TTC549 (cell line): ENCODE results near the gene VSIG1.

ENCODE experiments used
- FAIRE-seq: peaks from 2 replicates; lab custom pipeline; 2012; peaks lifted over from hg19 to GRCh38; lab: Jason Lieb, UNC

VSIG1 gene

DNA sequence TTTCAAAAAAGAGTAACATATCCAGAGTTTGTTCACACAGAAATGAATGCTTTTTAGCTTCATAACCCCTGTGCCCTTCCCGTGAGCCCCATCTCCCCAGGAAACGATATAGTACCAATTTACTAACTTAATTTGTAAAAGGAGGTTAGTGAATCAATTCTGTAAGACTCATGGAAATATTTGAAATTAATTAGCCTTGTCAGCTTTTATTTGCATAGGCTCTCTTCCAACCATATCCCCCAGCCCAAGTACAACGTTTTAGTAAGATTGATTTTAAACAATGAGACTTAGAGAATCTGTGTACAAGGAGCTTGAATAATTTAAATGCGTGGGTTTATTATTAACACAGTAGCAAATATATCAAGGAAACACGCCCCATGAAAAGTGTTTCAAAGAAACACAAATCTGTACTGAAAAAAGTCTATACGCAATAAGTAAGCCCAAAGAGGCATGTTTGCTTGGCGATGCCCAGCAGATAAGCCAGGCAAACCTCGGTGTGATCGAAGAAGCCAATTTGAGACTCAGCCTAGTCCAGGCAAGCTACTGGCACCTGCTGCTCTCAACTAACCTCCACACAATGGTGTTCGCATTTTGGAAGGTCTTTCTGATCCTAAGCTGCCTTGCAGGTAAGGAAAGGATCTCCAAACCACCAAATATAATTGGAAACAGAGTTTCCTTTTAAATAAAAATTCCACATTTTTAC is at the start of gene VSIG1:
Gene VSIG1, plus strand, starts transcription at position 512 of the 703 bp plus-strand sequence. Its CDS starts 66 bp downstream, at position 578.
- no peak for FAIRE-seq

DNA sequence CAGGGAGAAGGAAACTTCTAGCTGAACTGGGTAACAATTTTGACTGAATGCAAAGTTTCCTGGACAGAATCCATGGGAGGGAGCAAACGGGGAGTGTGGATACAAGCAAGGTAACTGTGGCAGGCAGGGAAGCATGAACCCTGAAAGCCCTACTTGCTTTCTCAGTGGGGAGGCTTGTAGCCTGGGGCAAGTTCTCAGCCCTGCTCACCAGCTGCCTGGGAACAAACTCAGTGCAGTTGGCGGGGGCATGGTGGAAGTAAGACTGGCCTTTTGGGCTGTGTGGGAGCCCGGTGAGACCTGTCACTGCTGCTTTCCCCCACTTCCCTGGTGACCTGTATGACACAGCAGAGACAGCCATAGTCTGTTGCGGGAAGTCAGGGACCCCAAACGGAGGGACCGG is 48.7 kb upstream of the VSIG1 start:
- FAIRE-seq, result no peak

DNA sequence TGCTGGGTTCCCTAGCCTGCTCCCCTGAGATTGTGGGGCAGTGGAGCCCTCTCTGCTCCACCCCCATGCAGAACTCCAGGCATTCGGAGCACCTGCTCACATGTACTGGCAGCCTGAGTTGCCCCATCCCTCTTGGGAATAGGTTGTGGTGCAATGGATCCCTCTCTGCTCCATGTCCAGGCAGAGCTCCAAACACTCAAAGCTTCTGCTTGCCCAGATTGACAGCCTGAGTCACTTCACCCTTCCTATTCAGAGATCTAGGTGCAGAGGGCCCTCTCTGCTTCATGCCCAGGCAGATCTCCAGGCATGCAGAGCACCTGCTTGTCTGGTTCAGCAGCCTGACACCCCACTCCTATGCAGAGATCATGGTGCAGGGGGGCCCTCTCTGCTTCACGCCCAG is 44.1 kb upstream of the VSIG1 start:
- no peak for FAIRE-seq

DNA sequence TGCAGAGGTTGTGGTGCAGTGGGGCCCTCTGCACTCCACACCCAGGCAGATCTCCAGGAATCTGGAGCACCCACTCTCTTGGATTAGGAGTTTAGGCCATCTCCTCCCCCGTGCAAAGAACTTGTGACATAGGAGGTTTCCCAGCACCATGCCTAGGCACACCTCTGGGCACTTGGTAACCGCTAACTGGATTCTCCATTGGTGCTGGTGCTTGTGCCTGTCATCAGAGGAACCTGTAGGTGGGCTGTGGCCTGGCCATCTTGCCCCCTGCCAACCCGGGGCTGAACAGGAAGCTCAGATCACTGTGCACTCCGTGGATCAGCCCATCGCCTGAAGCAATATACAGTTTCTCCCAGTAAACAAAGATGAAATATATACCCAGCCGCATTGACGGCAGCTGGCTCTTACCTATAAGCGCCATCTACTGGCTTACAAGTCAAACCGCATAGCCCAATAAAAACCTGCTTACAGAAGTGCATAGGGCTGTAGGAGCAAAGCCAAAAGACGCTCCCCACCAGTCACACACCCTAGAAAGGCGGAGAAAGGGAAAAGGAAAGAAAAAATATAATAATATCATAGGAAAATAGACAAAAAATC is 43.5 kb upstream of the VSIG1 start:
- no peak for FAIRE-seq

DNA sequence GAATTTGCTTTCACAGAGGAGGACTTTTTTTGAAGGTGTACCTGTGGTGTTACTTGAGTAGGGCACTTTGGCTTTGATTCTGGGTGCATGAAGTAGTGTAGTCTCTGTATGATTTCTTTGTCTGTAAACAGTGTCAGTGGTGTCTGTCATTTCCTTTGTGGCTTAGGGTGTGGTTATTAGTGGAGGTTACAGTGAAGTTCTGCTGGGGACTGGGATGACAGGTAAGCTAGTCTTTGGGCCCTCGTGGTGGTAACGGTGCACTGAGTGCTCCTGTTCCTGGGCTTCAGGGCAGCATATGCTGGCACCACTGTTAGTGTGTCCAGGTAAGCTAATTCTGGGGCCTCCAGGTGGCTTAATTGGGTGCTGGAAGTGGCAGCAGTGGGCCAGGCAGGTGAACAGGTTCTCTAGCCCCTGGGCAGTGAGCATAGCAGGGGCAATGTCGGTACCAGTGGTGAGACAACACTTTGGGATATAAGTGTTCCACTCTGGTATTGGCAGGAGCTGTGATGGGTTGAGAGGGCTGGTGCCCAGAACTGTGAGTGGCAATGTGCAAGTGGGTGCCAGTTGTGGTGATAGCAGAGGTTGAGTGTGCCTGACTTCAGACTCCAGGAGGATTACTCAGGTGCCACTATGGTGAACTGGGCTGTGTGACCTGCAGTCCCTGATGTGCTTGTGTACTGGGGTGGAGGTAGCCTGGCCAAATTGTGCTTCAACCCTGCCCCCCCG is 26.0 kb upstream of the VSIG1 start:
- FAIRE-seq, result no peak

DNA sequence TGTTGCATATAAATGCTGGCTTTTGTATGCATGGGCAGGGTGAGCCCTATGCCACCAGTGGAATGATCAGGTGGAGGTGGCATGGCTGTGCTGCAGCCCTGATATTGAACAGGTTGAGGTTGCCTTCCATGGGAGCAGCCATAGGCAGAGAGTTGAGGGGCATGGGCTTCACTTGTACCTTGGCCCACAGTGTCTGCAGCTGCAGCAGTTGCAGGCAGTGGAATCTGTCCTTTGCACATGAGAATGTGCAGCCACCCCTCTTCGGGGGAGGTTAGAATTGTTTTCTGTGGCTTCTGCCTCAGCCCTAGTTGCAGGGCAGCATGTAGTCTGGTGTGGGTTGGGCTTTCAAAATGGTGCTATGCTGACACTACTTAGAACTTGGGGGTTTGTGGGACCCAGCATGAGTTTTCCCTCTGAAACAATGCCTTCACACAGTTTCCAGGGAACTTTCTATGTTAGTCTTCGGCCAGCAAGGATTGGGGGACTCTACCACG is 25.4 kb upstream of the VSIG1 start:
- FAIRE-seq, result no peak

DNA sequence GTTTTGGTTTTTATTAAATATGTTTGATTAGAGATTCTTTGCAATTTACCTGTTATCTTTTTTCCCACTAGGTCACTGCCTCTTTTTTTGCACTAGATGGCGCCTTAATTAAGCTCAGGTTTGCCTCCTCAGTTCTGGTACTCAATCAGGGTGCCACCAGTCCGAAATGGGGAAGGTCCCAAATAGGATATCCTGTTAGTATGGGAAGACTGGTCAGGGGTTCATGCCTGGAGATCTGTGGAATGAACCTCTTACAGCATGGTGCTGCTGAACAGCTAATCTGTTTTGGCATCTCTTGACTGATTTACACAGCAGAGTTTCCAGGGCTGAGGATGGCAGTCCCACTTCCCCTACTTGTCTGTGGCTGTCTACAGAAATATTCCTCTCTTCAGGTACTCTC is 24.2 kb upstream of the VSIG1 start:
- no peak for FAIRE-seq

DNA sequence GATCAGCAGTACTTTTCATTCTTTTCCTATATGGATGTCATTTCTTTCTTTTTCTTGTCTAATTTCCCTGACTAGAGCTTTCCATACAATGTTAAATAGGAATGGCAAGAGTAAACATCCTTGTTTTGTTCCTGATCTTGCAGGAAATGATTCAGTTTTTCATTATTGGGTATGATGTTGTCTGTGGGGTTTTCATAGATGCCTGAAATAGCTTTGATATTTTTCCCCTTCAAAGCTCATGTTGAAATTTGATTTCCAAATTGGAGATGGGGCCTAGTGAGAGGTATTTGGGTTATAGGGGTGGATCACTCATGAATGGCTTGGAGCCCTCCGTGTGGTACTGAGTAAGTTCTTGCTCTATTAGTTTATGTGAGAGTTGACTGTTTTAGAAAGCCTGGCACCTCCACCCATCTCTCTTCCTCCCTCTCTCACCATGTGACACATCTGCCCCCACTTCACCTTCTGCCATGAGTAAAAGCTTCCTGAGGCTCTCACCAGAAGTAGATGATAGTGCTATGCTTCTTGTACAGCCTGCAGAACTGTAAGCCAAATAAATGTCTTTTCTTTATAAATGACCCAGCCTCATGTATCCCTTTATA is 22.3 kb upstream of the VSIG1 start:
- FAIRE-seq, result no peak

DNA sequence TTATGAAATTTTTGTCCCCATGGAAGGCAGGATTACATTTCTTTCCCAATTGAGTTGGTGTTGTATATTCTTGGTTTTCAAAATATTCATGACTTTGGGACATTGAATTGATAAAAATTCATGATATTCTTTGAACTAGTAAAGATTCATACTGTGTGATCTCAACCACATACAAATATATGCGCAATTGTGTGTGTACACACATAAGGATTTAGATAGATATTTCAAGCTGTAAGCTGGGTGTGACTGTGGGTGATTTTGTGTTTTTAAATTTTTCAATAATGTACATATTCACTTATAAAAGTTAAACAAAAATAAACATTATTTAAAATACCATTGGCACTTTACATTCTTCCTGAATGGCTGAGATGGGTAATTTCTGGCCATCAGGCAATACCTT is 19.5 kb upstream of the VSIG1 start:
- no peak for FAIRE-seq

DNA sequence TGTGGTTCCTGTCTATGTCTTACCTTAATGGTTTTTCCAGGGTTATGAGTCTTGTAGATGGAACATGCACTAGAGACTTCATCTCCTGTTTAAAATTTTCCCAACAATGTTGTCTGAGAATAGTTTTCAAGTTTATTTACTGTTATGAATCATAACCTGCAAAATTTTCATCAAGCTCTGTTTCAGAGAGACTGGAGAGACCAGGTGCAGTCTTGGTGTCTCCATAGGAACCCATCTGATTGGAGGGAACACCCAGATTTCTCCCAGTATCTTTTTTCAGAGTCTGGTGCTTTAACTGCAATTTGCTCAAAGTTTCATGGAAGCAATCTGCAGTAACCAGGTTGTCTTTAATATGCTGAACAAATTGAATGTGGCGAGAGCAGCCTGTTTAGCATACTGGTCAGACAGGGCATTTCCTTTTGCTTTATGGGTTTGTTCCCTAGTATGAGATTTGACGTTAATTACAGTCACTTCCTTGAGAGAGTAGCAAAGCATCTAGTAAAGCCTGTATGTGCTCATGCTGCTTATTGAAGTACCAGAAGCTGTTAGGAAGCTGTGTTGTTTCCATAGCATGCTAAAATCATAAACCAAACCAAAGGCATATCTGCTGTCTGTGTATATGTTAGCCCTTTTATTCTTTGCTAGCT is 18.8 kb upstream of the VSIG1 start:
- no peak for FAIRE-seq

DNA sequence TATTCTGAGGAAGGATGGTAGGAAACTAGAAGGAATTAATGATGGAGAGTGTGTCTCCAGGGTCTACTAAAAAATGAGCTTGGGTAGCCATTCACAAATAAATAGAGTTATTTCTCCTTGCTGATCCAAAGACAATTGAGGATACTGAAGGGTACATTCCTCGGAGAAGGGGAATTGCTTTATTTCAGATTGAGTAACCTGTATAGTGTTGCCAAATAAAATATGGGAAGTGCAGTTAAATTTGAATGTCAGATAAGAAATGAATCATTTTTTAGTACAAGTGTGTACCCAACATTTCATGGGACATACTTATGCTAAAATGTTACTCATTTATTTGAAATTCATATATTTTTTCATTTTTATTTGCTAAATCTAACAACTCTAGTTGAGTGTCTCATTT is 16.0 kb upstream of the VSIG1 start:
- no peak for FAIRE-seq

DNA sequence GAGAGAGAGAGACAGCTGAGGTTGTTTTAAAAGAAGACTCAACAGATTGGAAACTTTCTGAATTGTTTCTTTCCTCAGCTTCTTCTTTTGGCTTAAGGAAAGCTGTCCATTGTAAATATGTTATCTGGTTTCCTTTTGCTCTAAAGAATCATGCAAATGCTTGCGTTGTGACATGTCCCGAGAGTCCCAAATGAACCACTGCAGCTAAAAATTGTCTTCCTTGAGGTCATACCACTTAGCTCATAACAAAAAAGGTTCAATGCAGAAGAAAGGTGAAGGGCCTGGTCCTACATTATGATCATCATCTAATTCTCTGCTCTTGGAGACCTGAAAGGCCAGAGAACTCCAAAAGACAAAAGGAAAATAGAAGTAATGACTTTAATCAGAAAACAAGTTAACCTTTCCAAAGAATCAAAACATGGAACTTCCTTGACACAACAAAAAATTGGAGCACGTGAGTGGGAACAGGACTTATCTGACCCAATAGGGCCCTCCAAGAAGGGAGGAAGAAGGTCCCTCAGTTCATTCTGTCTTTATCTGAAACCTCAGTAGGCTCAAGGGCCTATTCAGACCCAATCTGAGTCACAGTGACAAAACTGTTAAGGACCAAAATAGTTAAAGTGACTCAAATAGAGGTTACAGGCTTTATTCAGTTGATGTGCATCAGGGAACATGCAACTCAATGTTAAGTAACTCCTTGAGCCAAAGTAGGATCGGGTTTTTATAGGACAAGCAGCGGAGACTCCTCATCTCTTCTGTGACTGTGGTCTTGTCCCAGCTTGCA is 14.7 kb upstream of the VSIG1 start:
- FAIRE-seq, result no peak

DNA sequence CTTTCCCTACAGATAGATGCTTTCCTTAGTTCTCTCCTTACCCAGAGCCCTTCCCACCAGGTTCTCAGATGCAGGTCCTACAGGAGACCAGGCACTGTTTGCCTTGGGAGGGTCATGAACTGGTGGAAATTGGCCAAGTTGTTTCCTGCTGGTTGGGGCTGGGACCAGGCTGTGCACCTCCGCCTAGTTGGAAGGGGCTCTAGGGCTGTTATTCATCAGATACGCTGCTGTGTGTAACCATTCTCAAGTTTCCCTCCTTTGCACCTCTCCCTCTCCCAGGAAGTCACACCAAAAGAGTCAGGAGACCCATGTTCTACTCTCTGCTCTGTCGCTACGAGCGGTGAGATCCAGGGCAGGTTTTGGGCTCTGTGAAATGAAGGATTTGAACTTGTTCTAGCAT is 11.9 kb upstream of the VSIG1 start:
- FAIRE-seq, result no peak

DNA sequence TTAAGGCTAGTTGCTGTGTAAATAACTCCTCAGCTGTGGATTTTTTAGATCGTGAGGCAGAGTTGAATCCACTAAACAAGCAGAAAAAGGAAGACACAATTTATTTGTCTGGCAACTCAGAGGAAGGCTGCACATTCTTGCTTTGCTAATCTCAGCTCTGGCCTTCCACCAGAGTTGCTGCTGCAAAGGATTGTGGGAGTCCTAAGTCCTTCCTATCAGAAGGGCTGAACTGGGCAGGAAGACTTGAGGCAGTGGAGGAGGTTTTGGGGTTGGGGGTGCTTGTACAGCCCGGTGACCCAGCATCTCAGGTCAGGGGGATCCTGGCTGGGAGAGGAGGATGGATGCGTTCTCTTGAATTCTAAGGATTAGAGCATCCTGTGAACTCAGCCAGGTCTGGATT is 11.0 kb upstream of the VSIG1 start:
- FAIRE-seq, result no peak

DNA sequence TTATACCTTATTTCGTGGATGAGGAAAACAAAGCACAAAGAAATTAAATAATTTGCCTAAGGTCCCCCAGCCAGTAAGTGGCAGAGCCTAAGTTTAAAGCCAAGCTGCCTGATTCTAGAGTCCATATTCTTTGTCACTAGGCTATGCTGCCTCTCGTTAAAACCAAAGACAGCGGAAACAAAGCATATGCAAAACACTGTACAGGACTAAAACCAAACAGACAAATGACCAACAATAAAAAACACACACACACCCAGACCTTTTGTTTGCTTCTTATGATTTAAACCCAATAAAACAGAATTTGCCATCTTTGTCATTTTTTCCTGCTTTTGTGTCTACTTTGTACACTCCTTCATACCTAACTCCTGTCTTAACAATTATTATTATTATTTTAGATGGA is 10.1 kb upstream of the VSIG1 start:
- no peak for FAIRE-seq

DNA sequence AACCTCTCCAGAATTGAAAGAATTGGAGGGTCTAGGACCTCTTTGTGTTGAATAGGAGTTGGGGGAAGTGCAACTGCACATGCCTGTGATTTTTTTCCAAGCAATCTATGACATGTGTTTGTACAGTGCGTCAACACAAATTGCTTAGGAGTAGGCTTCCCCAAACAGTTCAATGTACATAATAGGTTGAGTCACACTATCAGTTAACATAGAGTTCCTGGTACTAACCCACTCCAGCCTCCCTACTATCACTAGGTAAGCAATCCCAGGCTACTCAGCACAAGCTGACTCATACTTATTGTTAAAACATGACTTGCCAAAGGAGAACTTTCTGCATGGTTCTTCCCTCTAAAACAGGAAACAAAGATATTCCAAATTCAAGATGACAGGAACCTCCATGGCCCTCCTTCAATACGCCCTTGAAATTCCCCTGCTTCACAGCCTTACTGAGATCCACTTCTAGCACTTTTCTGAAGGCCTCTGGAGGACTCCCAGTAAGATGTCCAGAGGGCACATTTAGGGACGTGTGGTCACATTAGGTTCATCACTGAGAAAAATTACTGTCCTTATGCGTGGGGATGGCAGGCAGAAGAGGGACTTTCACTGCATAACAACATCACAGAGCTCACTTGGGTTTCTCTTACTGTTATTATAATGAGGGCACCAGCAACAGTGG is 8.4 kb upstream of the VSIG1 start:
- FAIRE-seq, result no peak

DNA sequence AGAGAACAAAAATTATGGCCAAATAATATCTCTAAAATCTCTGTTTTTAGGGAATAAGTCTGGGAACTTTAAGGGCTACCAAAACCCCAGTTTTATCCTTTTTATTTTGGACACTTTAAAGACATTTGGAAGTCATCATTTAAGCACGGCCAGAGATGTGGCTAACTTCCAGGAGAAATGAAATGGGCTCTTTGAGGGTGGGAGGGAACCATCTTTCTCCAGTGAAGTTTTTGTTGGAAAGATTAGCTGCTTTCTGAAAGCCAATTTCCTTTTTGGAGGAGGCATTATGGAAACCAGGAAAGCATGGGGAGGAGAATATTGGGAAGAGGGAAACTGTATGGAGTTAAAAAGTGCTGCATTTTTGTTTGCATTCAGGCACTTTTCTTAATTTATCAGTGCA is 4.8 kb downstream of the VSIG1 start:
- FAIRE-seq, result no peak

DNA sequence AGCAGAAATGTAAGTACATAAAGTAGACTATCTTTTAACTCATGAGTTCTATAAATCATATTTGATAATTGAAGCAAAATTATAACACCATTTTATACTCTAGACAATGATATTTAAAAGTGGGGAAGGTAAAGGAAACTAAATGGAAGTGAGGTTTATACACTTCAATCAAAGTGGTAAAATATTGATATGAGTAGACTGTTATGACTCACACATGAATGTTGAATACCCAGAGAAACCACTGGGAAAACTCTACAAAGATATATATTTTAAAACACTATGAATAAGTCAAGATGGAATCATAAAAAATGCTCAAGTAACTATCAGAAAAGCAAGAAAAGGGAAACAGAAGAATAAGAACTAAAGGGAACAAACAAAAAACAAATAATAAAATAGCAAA is 8.4 kb downstream of the VSIG1 start:
- FAIRE-seq, result no peak

DNA sequence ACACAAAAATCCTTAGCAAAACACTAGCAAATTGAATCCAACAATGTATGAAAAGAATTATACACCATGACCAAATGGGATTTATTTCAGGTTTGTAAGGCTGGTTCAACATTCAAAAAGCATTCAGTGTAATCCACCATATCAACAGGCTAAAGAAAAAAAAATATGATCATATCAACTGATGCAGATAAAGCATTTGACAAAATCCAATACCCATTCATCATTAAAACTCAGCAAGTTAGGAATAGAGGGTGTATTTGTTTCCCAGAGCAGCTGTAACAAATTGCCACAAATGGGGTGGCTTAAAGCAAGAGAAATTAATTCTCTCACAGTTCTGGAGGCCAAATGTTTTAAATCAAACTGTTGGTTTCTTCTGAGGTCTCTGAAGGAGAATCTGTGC is 10.7 kb downstream of the VSIG1 start:
- no peak for FAIRE-seq

DNA sequence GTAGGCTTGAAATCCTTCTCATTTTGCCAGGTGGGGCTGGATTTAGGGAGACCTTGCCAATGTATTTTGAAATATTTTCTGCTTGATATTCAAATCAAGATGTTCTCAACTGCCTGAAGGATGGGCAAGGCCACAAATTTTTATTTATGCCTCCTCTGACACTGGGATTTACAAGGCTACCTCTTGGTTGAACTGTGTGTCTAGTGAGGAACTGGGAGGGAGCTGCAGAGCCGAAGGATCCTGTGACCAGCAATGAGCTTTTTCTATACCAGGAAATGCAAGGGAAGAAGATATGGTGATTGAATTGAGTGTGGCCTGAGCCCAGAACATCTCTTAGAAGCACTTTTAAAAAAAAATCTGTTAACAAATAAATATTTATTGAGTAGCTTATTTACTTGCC is 14.9 kb downstream of the VSIG1 start:
- FAIRE-seq, result no peak

DNA sequence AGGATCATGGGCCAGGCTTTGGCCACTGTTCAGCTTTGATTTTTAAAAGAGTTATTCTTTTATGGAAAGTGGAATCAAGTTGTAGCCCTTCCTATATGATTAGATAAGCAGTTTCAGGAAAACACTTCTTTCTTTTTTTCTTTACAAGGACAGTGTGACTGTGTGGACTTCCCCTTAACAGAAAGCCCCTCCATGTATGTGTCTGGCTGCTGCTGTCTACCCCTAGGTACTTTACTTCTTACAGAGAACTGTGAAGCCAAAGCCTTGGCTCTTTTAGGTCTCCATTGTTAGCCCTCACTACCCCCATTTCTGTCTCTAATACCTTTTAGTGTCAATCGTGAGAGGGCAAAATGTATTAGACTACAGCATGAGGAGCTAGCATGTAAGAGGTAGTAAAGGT is 19.1 kb downstream of the VSIG1 start:
- no peak for FAIRE-seq
